PFSK-1 (cell line): ENCODE measurements around the gene FPR3.

Source experiments
- POLR2AphosphoS5 ChIP-seq: IDR thresholded peaks from 2 replicates; pipeline ENCODE4 v1.6.1; 2012; ENCODE audit warnings: low read depth, mild to moderate bottlenecking, control low read depth, low read length, moderate library complexity
- SIN3A ChIP-seq: IDR thresholded peaks from 2 replicates; pipeline ENCODE4 v1.6.1; 2012; ENCODE audit warnings: mild to moderate bottlenecking, low read length, moderate library complexity, borderline replicate concordance; ENCODE audit not compliant: insufficient read depth
- TAF1 ChIP-seq: IDR thresholded peaks from 2 replicates; pipeline ENCODE4 v1.6.1; 2012; ENCODE audit warnings: low read length, control low read depth, borderline replicate concordance; ENCODE audit not compliant: insufficient read depth
- TF ChIP-seq, protein P1 (sequence below), 2 experiments: IDR thresholded peaks; 2 replicates each; pipeline versions ENCODE4 v1.6.1 to v1.8.0; 2011 to 2012; ENCODE audit warnings: low read depth in 2 of 2, low read length in 2 of 2, control low read depth in 1 of 2, inconsistent platforms in 1 of 2, mild to moderate bottlenecking in 1 of 2, moderate library complexity in 1 of 2; ENCODE audit not compliant: insufficient read depth in 1 of 2

- TF ChIP-seq TAF1 (peak; percentile 49; the same call in 1 of the 2 replicates), POLR2AphosphoS5 (peak; percentile 60), SIN3A (peak; percentile 65; the same call in 1 of the 2 replicates)
- TF ChIP-seq, protein P1, sequence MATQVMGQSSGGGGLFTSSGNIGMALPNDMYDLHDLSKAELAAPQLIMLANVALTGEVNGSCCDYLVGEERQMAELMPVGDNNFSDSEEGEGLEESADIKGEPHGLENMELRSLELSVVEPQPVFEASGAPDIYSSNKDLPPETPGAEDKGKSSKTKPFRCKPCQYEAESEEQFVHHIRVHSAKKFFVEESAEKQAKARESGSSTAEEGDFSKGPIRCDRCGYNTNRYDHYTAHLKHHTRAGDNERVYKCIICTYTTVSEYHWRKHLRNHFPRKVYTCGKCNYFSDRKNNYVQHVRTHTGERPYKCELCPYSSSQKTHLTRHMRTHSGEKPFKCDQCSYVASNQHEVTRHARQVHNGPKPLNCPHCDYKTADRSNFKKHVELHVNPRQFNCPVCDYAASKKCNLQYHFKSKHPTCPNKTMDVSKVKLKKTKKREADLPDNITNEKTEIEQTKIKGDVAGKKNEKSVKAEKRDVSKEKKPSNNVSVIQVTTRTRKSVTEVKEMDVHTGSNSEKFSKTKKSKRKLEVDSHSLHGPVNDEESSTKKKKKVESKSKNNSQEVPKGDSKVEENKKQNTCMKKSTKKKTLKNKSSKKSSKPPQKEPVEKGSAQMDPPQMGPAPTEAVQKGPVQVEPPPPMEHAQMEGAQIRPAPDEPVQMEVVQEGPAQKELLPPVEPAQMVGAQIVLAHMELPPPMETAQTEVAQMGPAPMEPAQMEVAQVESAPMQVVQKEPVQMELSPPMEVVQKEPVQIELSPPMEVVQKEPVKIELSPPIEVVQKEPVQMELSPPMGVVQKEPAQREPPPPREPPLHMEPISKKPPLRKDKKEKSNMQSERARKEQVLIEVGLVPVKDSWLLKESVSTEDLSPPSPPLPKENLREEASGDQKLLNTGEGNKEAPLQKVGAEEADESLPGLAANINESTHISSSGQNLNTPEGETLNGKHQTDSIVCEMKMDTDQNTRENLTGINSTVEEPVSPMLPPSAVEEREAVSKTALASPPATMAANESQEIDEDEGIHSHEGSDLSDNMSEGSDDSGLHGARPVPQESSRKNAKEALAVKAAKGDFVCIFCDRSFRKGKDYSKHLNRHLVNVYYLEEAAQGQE (IDR thresholded peaks at IDR 0.05; ENCODE audit: insufficient read depth in 1 of 2, low read depth in 2 of 2, low read length in 2 of 2) = peak; percentile 3 to 45; a peak in 1 of 4 replicates
These were observed 4.2 kb downstream of the FPR3 start for GRCh38 chr19:51799034-51799773.
